ENCODE data around the gene CCDC57. TPM values are rescaled to one million over a fixed set of nuclear protein-coding genes. Genes with fewer than 3 reads are reported as not detected.

Gene CCDC57
- total RNA-seq, 2 experiments from 2014 or later, result 56.6 to 64.2 TPM

- no peak overlapping the region for H3K4me3 Mint-ChIP-seq
- ATAC-seq (no peak), DNase-seq (no peak)
- H3K27ac Mint-ChIP-seq, result no peak overlapping the region
- ChIA-PET POLR2A (interaction anchor here (0.8 kb wide), 1 partner anchor 114 kb away, joined by 3 read pairs; the partner anchor contains the start of gene DCXR), CTCF (interaction anchor here (4.7 kb wide), 1 partner anchor 122 kb away, joined by 26 read pairs; the partner anchor contains the start of gene RAC3)
- H3K36me3 Mint-ChIP-seq (ENCODE audit: low read depth), result peaks cover 7% of the 10 kb centered on the region
- H3K27me3 Mint-ChIP-seq, result no peaks in the 10 kb centered on the region
- H3K4me1 Mint-ChIP-seq (ENCODE audit: low read depth), result peaks cover 4% of the 10 kb centered on the region
- intact Hi-C loops (cut with micrococcal nuclease), result loop anchor here (10.0 kb wide), 1 partner anchor 127 kb away; the partner anchor contains the start of genes CENPX and LRRC45
- TF ChIP-seq, protein P1, sequence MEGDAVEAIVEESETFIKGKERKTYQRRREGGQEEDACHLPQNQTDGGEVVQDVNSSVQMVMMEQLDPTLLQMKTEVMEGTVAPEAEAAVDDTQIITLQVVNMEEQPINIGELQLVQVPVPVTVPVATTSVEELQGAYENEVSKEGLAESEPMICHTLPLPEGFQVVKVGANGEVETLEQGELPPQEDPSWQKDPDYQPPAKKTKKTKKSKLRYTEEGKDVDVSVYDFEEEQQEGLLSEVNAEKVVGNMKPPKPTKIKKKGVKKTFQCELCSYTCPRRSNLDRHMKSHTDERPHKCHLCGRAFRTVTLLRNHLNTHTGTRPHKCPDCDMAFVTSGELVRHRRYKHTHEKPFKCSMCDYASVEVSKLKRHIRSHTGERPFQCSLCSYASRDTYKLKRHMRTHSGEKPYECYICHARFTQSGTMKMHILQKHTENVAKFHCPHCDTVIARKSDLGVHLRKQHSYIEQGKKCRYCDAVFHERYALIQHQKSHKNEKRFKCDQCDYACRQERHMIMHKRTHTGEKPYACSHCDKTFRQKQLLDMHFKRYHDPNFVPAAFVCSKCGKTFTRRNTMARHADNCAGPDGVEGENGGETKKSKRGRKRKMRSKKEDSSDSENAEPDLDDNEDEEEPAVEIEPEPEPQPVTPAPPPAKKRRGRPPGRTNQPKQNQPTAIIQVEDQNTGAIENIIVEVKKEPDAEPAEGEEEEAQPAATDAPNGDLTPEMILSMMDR (IDR thresholded peaks at IDR 0.05), result no peak
- H3K9me3 Mint-ChIP-seq, result no peaks in the 10 kb centered on the region
Measured at GRCh38 chr17:82152114-82152513, 60.5 kb downstream of the CCDC57 start.

- Mint-ChIP-seq H3K4me1 (ENCODE audit: low read depth) (peaks cover 4% of the 10 kb centered on the region), H3K9me3 (no peaks in the 10 kb centered on the region), H3K36me3 (ENCODE audit: low read depth) (peaks cover 11% of the 10 kb centered on the region), H3K27me3 (no peaks in the 10 kb centered on the region), H3K4me3 (no peak overlapping the region), H3K27ac (no peak overlapping the region)
- DNase-seq (no peak), ATAC-seq (no peak)
- ChIA-PET POLR2A (no interaction called here), CTCF (interaction anchor here (4.7 kb wide), 1 partner anchor 121 kb away, joined by 26 read pairs; the partner anchor contains the start of gene RAC3)
- intact Hi-C loops (cut with micrococcal nuclease), result loop anchor here (10.0 kb wide), 1 partner anchor 127 kb away; the partner anchor contains the start of genes CENPX and LRRC45
- TF ChIP-seq, protein P1 (IDR thresholded peaks at IDR 0.05), result no peak
Measured at GRCh38 chr17:82151106-82151957, 61.3 kb downstream of the CCDC57 start.

DNA sequence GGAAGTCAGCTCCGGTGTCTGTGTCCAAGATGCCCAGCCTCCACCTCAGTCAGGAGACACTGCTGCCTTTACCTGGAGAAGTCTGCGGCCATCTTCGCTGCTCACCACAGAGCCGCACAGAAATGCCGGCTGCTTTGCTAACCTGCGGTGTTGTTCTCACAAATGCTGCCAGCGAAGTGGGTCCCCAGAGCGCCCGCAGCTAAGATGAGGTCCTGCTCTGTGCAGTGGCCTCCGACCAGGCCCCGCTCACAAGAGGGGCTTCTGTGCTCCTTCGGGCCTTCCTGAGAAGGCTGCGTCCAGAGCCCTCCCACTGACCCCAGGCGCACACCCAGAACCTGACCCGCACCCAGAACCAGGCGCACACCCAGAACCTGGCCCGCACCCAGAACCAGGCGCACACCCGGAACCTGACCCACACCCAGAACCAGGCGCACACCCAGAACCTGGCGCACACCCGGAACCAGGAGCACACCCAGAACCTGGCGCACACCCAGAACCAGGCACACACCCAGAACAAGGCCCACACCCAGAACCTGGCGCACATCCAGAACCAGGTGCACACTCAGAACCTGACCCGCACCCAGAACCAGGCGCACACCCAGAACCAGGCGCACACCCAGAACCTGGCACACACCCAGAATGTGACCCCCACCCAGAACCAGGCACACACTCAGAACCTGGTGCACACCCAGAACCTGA is 63.1 kb downstream of the CCDC57 start:
- Mint-ChIP-seq H3K4me1 (ENCODE audit: low read depth) (peaks cover 4% of the 10 kb centered on the region), H3K4me3 (no peak overlapping the region), H3K27ac (no peak overlapping the region), H3K36me3 (ENCODE audit: low read depth) (peaks cover 10% of the 10 kb centered on the region), H3K27me3 (no peaks in the 10 kb centered on the region), H3K9me3 (no peaks in the 10 kb centered on the region)
- intact Hi-C loops (cut with micrococcal nuclease), result loop anchor here (10.0 kb wide), 1 partner anchor 125 kb away; the partner anchor contains the start of genes CENPX and LRRC45
- ChIA-PET POLR2A (no interaction called here), CTCF (no interaction called here)
- no peak for ATAC-seq
- no peak for DNase-seq
- TF ChIP-seq, protein P1 (IDR thresholded peaks at IDR 0.05), result no peak

GRCh38 chr17:82148997-82149396 is 63.6 kb downstream of the CCDC57 start:
- CTCF ChIA-PET, result no interaction called here
- DNase-seq (no peak), ATAC-seq (no peak)
- no peaks in the 10 kb centered on the region for H3K27me3 Mint-ChIP-seq
- H3K9me3 Mint-ChIP-seq, result no peaks in the 10 kb centered on the region
- peaks cover 9% of the 10 kb centered on the region for H3K36me3 Mint-ChIP-seq (ENCODE audit: low read depth)
- intact Hi-C loops (cut with micrococcal nuclease), result no loop called here
- peaks cover 4% of the 10 kb centered on the region for H3K4me1 Mint-ChIP-seq (ENCODE audit: low read depth)
- no peak overlapping the region for H3K27ac Mint-ChIP-seq
- H3K4me3 Mint-ChIP-seq, result no peak overlapping the region
- POLR2A ChIA-PET, result no interaction called here
- TF ChIP-seq, protein P1 (IDR thresholded peaks at IDR 0.05), result no peak

Measured in activated CD8-positive, alpha-beta T cell treated with anti-CD3 and anti-CD28 coated beads for 36 hours (primary cell).